Thymus (tissue), 11 donors: ENCODE results near the gene CAPN15. TPM values are rescaled to one million over a fixed set of nuclear protein-coding genes. Genes with fewer than 3 reads are reported as not detected.

ENCODE experiments used
- DNase-seq, 9 donors: peaks; one replicate each; pipeline ENCODE4 v3.0.0-alpha.2; 2013; ENCODE audit warnings: low spot score in 9 of 9, low read depth in 6 of 9, missing footprints in 1 of 9
- H3K27ac ChIP-seq, 2 donors: one replicate each; pipeline ENCODE4 v1.5.1; 2013; ENCODE audit warnings: control low read depth in 1 of 2, low read depth in 1 of 2, low read length in 1 of 2, mild to moderate bottlenecking in 1 of 2, moderate library complexity in 1 of 2
- H3K27me3 ChIP-seq, 2 donors: one replicate each; pipeline ENCODE4 v1.5.1; 2013; ENCODE audit warnings: low read length in 1 of 2; ENCODE audit not compliant: control insufficient read depth in 2 of 2, insufficient read depth in 1 of 2
- H3K36me3 ChIP-seq, 2 donors: one replicate each; pipeline ENCODE4 v1.5.1; 2013; ENCODE audit warnings: low read length in 1 of 2, mild to moderate bottlenecking in 1 of 2, moderate library complexity in 1 of 2; ENCODE audit not compliant: control insufficient read depth in 2 of 2, insufficient read depth in 2 of 2
- H3K4me1 ChIP-seq, 2 donors: one replicate each; pipeline ENCODE4 v1.5.1; 2013; ENCODE audit warnings: low read length in 2 of 2; ENCODE audit not compliant: control insufficient read depth in 2 of 2, insufficient read depth in 2 of 2
- H3K4me3 ChIP-seq, 2 donors: one replicate each; pipeline ENCODE4 v1.5.1; 2013; ENCODE audit warnings: low read length in 2 of 2, control low read depth in 1 of 2, mild to moderate bottlenecking in 1 of 2
- H3K9me3 ChIP-seq, 2 donors: one replicate each; pipeline ENCODE4 v1.5.1; 2013; ENCODE audit warnings: low read length in 1 of 2, mild to moderate bottlenecking in 1 of 2; ENCODE audit not compliant: control insufficient read depth in 2 of 2, insufficient read depth in 1 of 2
- WGBS: extraction: QIAGEN DNeasy Blood & Tissue Kit; methylation state at CpG from one replicate; pipeline ENCODE4 v1.1.7; 2013; 5-methylcytosine and 5-hydroxymethylcytosine counted together
- polyA plus RNA-seq: library from polyadenylated mRNA; stranded (reverse); fragments of 200-250 nt; gene quantifications from one replicate; pipeline ENCODE4 v1.2.3, GENCODE V29; 2013
- total RNA-seq: library from RNA; stranded (reverse); fragments of 120-200 nt; gene quantifications from one replicate; pipeline ENCODE4 v1.2.4, GENCODE V29; 2013
- donor health status: healthy.

Gene CAPN15
- total and polyA plus RNA-seq, 2 donors = 16.8 to 40.4 TPM

- no peak for DNase-seq
- Histone ChIP-seq H3K27me3 (no peaks in the 10 kb centered on the region), H3K4me3 (no peak overlapping the region), H3K9me3 (no peaks in the 10 kb centered on the region), H3K27ac (no peak overlapping the region), H3K36me3 (peaks cover 4 to 25% of the 10 kb centered on the region in 2 donors), H3K4me1 (peaks cover 7 to 16% of the 10 kb centered on the region in 2 donors)
- WGBS = 95% methylated on average over 34 of the region's 34 CpGs
Measured at GRCh38 chr16:521381-522210, 5.9 kb upstream of the CAPN15 start.

- no peak overlapping the region for H3K4me3 ChIP-seq
- no peaks in the 10 kb centered on the region for H3K9me3 ChIP-seq
- H3K4me1 ChIP-seq = peaks cover 11 to 18% of the 10 kb centered on the region in 2 donors
- 92% methylated on average over 23 of the region's 23 CpGs for WGBS
- H3K27ac ChIP-seq = no peak overlapping the region
- no peaks in the 10 kb centered on the region for H3K27me3 ChIP-seq
- H3K36me3 ChIP-seq = peaks cover 4 to 22% of the 10 kb centered on the region in 2 donors
- no peak for DNase-seq
Measured at GRCh38 chr16:522320-523096, 5.0 kb upstream of the CAPN15 start.

DNA sequence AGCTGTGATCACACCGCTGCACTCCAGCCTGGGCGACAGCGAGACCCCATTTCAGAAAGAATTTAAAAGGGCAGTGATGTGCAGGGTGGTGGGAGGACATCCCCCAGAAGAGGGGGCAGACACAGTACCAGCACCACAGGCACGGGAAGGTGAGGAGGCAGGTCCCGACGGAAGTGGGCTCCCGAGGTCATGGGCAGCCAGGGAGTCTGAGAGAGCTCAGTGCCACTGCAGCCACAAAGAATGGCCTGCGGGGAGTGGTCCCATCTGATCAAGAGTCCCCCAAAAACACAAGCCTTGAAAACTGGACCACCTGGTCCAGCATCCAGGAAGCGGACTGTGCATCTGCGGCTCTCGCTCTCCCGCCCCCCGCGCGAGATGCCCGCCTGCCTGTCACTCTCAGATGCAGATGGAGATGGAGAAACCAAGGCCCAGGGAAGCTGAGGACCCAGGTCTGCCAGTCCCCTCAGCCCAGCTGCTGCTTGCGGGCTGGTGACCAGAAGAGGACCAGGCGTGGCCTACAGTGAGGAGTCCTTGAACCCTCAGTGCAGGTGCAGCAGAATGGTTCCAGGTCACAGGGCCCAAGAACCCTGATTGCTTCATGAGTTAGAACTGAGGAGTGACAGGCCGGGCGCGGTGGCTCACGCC lies 4.3 kb upstream of the CAPN15 start:
- peaks cover 11 to 18% of the 10 kb centered on the region in 2 donors for H3K4me1 ChIP-seq
- no peaks in the 10 kb centered on the region for H3K9me3 ChIP-seq
- H3K36me3 ChIP-seq = peaks cover 4 to 22% of the 10 kb centered on the region in 2 donors
- no peak for DNase-seq
- H3K27ac ChIP-seq = no peak overlapping the region
- H3K4me3 ChIP-seq = no peak overlapping the region
- WGBS = 97% methylated on average over 22 of the region's 22 CpGs
- no peaks in the 10 kb centered on the region for H3K27me3 ChIP-seq

- no peak overlapping the region for H3K27ac ChIP-seq
- peaks cover 14 to 28% of the 10 kb centered on the region in 2 donors for H3K4me1 ChIP-seq
- 94% methylated on average over 24 of the region's 24 CpGs for WGBS
Measured at GRCh38 chr16:524274-525040, 3.1 kb upstream of the CAPN15 start.

GRCh38 chr16:525123-525519 lies 2.4 kb upstream of the CAPN15 start:
- 96% methylated on average over 8 of the region's 8 CpGs for whole genome bisulfite sequencing
- no peaks in the 10 kb centered on the region for H3K27me3 ChIP-seq
- H3K9me3 ChIP-seq = no peaks in the 10 kb centered on the region
- H3K4me3 ChIP-seq = no peak overlapping the region
- no peak for DNase-seq
- no peak overlapping the region for H3K27ac ChIP-seq
- H3K36me3 ChIP-seq = peaks cover 4 to 11% of the 10 kb centered on the region in 2 donors
- H3K4me1 ChIP-seq = peaks cover 16 to 33% of the 10 kb centered on the region in 2 donors

More at GRCh38 chr16:524274-525040, 3.1 kb upstream of the CAPN15 start:
- H3K4me3 ChIP-seq = no peak overlapping the region
- no peak for DNase-seq
- H3K9me3 ChIP-seq = no peaks in the 10 kb centered on the region
- no peaks in the 10 kb centered on the region for H3K27me3 ChIP-seq
- H3K36me3 ChIP-seq = peaks cover 4 to 18% of the 10 kb centered on the region in 2 donors

GRCh38 chr16:525520-526180 lies 1.9 kb upstream of the CAPN15 start:
- H3K27me3 ChIP-seq = no peaks in the 10 kb centered on the region
- H3K27ac ChIP-seq = no peak overlapping the region
- peak overlapping the region in 1 of 2 donors; percentile 62 for H3K4me3 ChIP-seq
- peaks cover 0 to 7% of the 10 kb centered on the region in 2 donors for H3K36me3 ChIP-seq
- no peaks in the 10 kb centered on the region for H3K9me3 ChIP-seq
- H3K4me1 ChIP-seq = peaks cover 16 to 33% of the 10 kb centered on the region in 2 donors
- WGBS = 95% methylated on average over 13 of the region's 13 CpGs
- DNase-seq = no peak

- peak overlapping the region; percentile 6 to 98 for H3K27ac ChIP-seq
- peaks cover 0 to 3% of the 10 kb centered on the region in 2 donors for H3K36me3 ChIP-seq
- WGBS = 16% methylated on average over 26 of the region's 26 CpGs
- no peaks in the 10 kb centered on the region for H3K9me3 ChIP-seq
- DNase-seq = peak in 1 of 9 donors; percentile 4
- H3K27me3 ChIP-seq = no peaks in the 10 kb centered on the region
- H3K4me3 ChIP-seq = peak overlapping the region; percentile 62 to 87
- H3K4me1 ChIP-seq = peaks cover 16 to 33% of the 10 kb centered on the region in 2 donors
Measured at GRCh38 chr16:526181-527014, 1.1 kb upstream of the CAPN15 start.
